Kidney epithelial cell (primary cell): ENCODE data around the gene OR52I1. TPM values are rescaled to one million over a fixed set of nuclear protein-coding genes. Genes with fewer than 3 reads are reported as not detected.

ENCODE experiments used
- DNase-seq: peaks from one replicate; pipeline ENCODE4 v3.0.0-alpha.2; 2010; ENCODE audit warnings: low read depth
- H3K27me3 ChIP-seq: 2 replicates; pipeline ENCODE4 v1.6.0; 2011; ENCODE audit warnings: low read length; ENCODE audit not compliant: control insufficient read depth, insufficient read depth
- H3K36me3 ChIP-seq: 2 replicates; pipeline ENCODE4 v1.5.1; 2011; ENCODE audit warnings: low read length; ENCODE audit not compliant: control insufficient read depth, insufficient read depth
- H3K4me3 ChIP-seq: 2 replicates; pipeline ENCODE4 v1.5.1; 2011; ENCODE audit warnings: low read depth, mild to moderate bottlenecking, control low read depth, low read length
- CTCF ChIP-seq: IDR thresholded peaks from 2 replicates; pipeline ENCODE4 v1.5.1; 2011; ENCODE audit warnings: mild to moderate bottlenecking, moderate library complexity, low read length, control low read depth, inconsistent platforms; ENCODE audit not compliant: insufficient read depth, poor library complexity, severe bottlenecking
- total RNA-seq: library from RNA; depleted of rRNA; stranded (reverse); fragments of >200 nt; gene quantifications from 2 replicates; pipeline ENCODE4 v1.2.3, GENCODE V29; 2015

OR52I1 gene
- total RNA-seq, 1 donor from 2014 or later, result not detected

- DNase-seq, result no peak
- H3K36me3 ChIP-seq, result no peaks in the 10 kb centered on the region
- no peak for TF ChIP-seq CTCF
- no peak overlapping the region for H3K4me3 ChIP-seq
- H3K27me3 ChIP-seq, result no peaks in the 10 kb centered on the region
Measured at GRCh38 chr11:4644233-4644632, 50.4 kb downstream of the OR52I1 start.

Other genes starting within 250 kb of the OR52I1 start
- gene OR52B4, start 225.7 kb upstream of the OR52I1 start, total RNA-seq, result not detected in 2 replicates
- 22.3 and 25.3 TPM in 2 replicates for gene TRIM21, start 200.3 kb upstream of the OR52I1 start, total RNA-seq
- not detected in 2 replicates for gene OR52K2, start 144.7 kb upstream of the OR52I1 start, total RNA-seq
- gene OR52K1, start 111.4 kb upstream of the OR52I1 start, total RNA-seq, result not detected in 2 replicates
- gene OR52M1, start 48.8 kb upstream of the OR52I1 start, total RNA-seq, result not detected in 2 replicates
- not detected in 2 replicates for gene OR52I2, start 12.3 kb upstream of the OR52I1 start, total RNA-seq
- 21.9 and 25.3 TPM in 2 replicates for gene TRIM68, start 14.2 kb downstream of the OR52I1 start, total RNA-seq
- gene OR51D1, start 43.4 kb downstream of the OR52I1 start, total RNA-seq, result not detected in 2 replicates
- gene OR51E1, start 49.9 kb downstream of the OR52I1 start, total RNA-seq, result not detected in 2 replicates
- gene OR51E2, start 103.8 kb downstream of the OR52I1 start, total RNA-seq, result not detected in 2 replicates
- gene MMP26, start 110.7 kb downstream of the OR52I1 start, total RNA-seq, result not detected in 2 replicates
- gene OR51F1, start 175.9 kb downstream of the OR52I1 start, total RNA-seq, result not detected in 2 replicates
- gene OR52R1, start 210.3 kb downstream of the OR52I1 start, total RNA-seq, result not detected in 2 replicates
- not detected in 2 replicates for gene OR51F2, start 227.3 kb downstream of the OR52I1 start, total RNA-seq